PC-3 (cell line): ENCODE measurements around the gene FPR1.

Source experiments
- EZH2 ChIP-seq: fragments of 300-600 bp; sonication (generic); IDR thresholded peaks from one replicate; pipeline ENCODE4 v1.6.1; 2017; ENCODE audit warnings: antibody characterized with exemption, mild to moderate bottlenecking, low read length; ENCODE audit not compliant: unreplicated experiment
- EZH2phosphoT487 ChIP-seq: fragments of 300-600 bp; sonication (generic); IDR thresholded peaks from 2 replicates; pipeline ENCODE4 v1.6.1; 2018; ENCODE audit warnings: mild to moderate bottlenecking, antibody characterized with exemption, low read length, borderline replicate concordance
- TF ChIP-seq, protein P1 (sequence below): fragments of 300-600 bp; sonication (generic); conservative IDR thresholded peaks from 2 replicates; pipeline ENCODE4 v1.5.1; 2017; ENCODE audit warnings: antibody characterized with exemption, low read depth, mild to moderate bottlenecking, low read length

DNA sequence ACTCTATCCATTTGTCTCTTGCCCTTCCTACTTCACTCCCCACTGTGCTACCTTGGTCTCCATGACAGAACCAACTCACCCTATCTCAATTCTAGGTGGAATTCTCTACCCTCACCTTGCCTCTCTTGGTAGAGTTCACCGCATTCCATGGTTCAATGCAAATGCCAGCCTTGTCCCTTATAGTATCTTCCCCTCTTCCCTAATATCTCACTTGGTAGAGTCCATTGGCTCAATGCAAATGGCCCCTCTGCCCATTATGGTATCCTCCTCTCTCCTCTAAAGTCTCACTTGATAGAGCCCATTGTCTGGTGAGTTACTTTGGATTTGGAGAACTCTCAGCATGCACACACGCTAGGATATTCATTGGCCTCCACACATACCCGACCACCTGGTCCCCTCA lies 35.8 kb downstream of the FPR1 start:
- TF ChIP-seq EZH2phosphoT487 (no peak), EZH2 (no peak)
- TF ChIP-seq, protein P1, sequence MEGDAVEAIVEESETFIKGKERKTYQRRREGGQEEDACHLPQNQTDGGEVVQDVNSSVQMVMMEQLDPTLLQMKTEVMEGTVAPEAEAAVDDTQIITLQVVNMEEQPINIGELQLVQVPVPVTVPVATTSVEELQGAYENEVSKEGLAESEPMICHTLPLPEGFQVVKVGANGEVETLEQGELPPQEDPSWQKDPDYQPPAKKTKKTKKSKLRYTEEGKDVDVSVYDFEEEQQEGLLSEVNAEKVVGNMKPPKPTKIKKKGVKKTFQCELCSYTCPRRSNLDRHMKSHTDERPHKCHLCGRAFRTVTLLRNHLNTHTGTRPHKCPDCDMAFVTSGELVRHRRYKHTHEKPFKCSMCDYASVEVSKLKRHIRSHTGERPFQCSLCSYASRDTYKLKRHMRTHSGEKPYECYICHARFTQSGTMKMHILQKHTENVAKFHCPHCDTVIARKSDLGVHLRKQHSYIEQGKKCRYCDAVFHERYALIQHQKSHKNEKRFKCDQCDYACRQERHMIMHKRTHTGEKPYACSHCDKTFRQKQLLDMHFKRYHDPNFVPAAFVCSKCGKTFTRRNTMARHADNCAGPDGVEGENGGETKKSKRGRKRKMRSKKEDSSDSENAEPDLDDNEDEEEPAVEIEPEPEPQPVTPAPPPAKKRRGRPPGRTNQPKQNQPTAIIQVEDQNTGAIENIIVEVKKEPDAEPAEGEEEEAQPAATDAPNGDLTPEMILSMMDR: no peak
